Caco-2 (cell line): ENCODE results near the gene TMEM263. TPM values are rescaled to one million over a fixed set of nuclear protein-coding genes. Genes with fewer than 3 reads are reported as not detected.

Source experiments
- BruUV-seq: library from RNA; stranded (reverse); fragments of 400-500 nt; replicated peaks from 2 replicates; lab custom pipeline; 2021; lab: Mats Ljungman, UMichigan
- CTCF ChIA-PET: fragments of 300-600 bp; sonication (Branson Sonifier 250); formaldehyde crosslinking; loops from one replicate; lab custom pipeline; 2022; ENCODE audit warnings: antibody characterized with exemption; lab: Charles Lee
- POLR2A ChIA-PET: fragments of 300-600 bp; sonication (Branson Sonifier 250); formaldehyde crosslinking; loops from one replicate; lab custom pipeline; 2022; ENCODE audit warnings: antibody characterized with exemption; lab: Charles Lee
- DNase-seq, 2 experiments: peaks; one replicate each; pipeline versions ENCODE4 v3.0.0 to v3.0.0-alpha.2; 2020 to 2022
- H3K27me3 ChIP-seq: replicated peaks from 2 replicates; pipeline ENCODE4 v1.6.0; 2011; ENCODE audit warnings: low read length; ENCODE audit not compliant: control insufficient read depth, insufficient read depth
- H3K36me3 ChIP-seq: 2 replicates; pipeline ENCODE4 v1.5.1; 2011; ENCODE audit warnings: low read length; ENCODE audit not compliant: control insufficient read depth, insufficient read depth
- H3K4me1 ChIP-seq: fragments of 250-450 bp; sonication (Bioruptor Pico); 2 replicates; pipeline ENCODE4 v1.5.1; 2020; ENCODE audit warnings: mild to moderate bottlenecking
- H3K4me3 ChIP-seq: 2 replicates; pipeline ENCODE4 v1.5.1; 2011; ENCODE audit warnings: low read depth, mild to moderate bottlenecking, control low read depth, low read length
- H3K9me3 ChIP-seq: fragments of 250-450 bp; sonication (Bioruptor Pico); 2 replicates; pipeline ENCODE4 v1.5.1; 2020; ENCODE audit warnings: mild to moderate bottlenecking, moderate library complexity
- H3K27ac Mint-ChIP-seq: one replicate; pipeline ENCODE4 v1.8.0; 2022; ENCODE audit warnings: mixed read lengths; ENCODE audit not compliant: unreplicated experiment
- H3K27me3 Mint-ChIP-seq: one replicate; pipeline ENCODE4 v1.8.0; 2022; ENCODE audit warnings: mixed read lengths; ENCODE audit not compliant: insufficient read depth, unreplicated experiment
- H3K36me3 Mint-ChIP-seq: one replicate; pipeline ENCODE4 v1.8.0; 2022; ENCODE audit warnings: mild to moderate bottlenecking, mixed read lengths; ENCODE audit not compliant: insufficient read depth, unreplicated experiment
- H3K4me1 Mint-ChIP-seq: one replicate; pipeline ENCODE4 v1.8.0; 2022; ENCODE audit warnings: low read depth, mixed read lengths; ENCODE audit not compliant: unreplicated experiment
- H3K4me3 Mint-ChIP-seq: one replicate; pipeline ENCODE4 v1.8.0; 2022; ENCODE audit warnings: mild to moderate bottlenecking, moderate library complexity, mixed read lengths; ENCODE audit not compliant: unreplicated experiment
- H3K9me3 Mint-ChIP-seq: one replicate; pipeline ENCODE4 v1.8.0; 2022; ENCODE audit warnings: mixed read lengths; ENCODE audit not compliant: unreplicated experiment
- intact Hi-C: fragments of 100-400 bp; cut with micrococcal nuclease; formaldehyde crosslinking; loops from one replicate; pipeline ENCODE4 v1.10.0; 2022; ENCODE audit not compliant: unreplicated experiment
- total RNA-seq: library from RNA; stranded (reverse); gene quantifications from 2 replicates; pipeline ENCODE4 v1.2.3, GENCODE V29; 2022
- TF ChIP-seq, protein P1 (sequence below), 2 experiments: fragments of 200-600 bp in 1 of 2; IDR thresholded peaks; 1 replicate in 1 of 2; 2 replicates in 1 of 2; pipeline versions ENCODE4 v1.5.1 to v1.8.0; 2011 to 2022; ENCODE audit warnings: antibody characterized with exemption in 1 of 2, control low read depth in 1 of 2, inconsistent platforms in 1 of 2, low read depth in 1 of 2, low read length in 1 of 2, mild to moderate bottlenecking in 1 of 2, moderate library complexity in 1 of 2; ENCODE audit not compliant: insufficient read depth in 1 of 2, severe bottlenecking in 1 of 2, unreplicated experiment in 1 of 2

TMEM263 gene
- total RNA-seq, 1 experiment from 2014 or later = 31.6 TPM

- H3K27me3 Mint-ChIP-seq = no peaks in the 10 kb centered on the region
- H3K27ac Mint-ChIP-seq = no peak overlapping the region
- ChIA-PET CTCF (interaction anchor here (0.6 kb wide), 1 partner anchor 603 kb away, joined by 4 read pairs; the partner anchor contains the start of gene POLR3B), POLR2A (no interaction called here)
- no peak overlapping the region for H3K4me3 ChIP-seq
- TF ChIP-seq, protein P1, sequence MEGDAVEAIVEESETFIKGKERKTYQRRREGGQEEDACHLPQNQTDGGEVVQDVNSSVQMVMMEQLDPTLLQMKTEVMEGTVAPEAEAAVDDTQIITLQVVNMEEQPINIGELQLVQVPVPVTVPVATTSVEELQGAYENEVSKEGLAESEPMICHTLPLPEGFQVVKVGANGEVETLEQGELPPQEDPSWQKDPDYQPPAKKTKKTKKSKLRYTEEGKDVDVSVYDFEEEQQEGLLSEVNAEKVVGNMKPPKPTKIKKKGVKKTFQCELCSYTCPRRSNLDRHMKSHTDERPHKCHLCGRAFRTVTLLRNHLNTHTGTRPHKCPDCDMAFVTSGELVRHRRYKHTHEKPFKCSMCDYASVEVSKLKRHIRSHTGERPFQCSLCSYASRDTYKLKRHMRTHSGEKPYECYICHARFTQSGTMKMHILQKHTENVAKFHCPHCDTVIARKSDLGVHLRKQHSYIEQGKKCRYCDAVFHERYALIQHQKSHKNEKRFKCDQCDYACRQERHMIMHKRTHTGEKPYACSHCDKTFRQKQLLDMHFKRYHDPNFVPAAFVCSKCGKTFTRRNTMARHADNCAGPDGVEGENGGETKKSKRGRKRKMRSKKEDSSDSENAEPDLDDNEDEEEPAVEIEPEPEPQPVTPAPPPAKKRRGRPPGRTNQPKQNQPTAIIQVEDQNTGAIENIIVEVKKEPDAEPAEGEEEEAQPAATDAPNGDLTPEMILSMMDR (IDR thresholded peaks at IDR 0.05; ENCODE audit: insufficient read depth in 1 of 2, low read depth in 1 of 2, low read length in 1 of 2, severe bottlenecking in 1 of 2, unreplicated experiment in 1 of 2) = no peak
- peaks cover 6% of the 10 kb centered on the region for H3K4me1 Mint-ChIP-seq
- no peaks in the 10 kb centered on the region; the same call in 1 of the 2 replicates for H3K36me3 ChIP-seq
- intact Hi-C loops = no loop called here
- H3K36me3 Mint-ChIP-seq = peaks cover 34% of the 10 kb centered on the region
- no peaks in the 10 kb centered on the region; the same call in 1 of the 2 replicates for H3K4me1 ChIP-seq
- no peaks in the 10 kb centered on the region for H3K27me3 ChIP-seq
- no peaks in the 10 kb centered on the region for H3K9me3 ChIP-seq
- no peak overlapping the region for H3K4me3 Mint-ChIP-seq
- no peak for DNase-seq
- BruUV-seq = no TSS peak
- H3K9me3 Mint-ChIP-seq = no peaks in the 10 kb centered on the region
Measured at GRCh38 chr12:106960443-106960842, 4.7 kb downstream of the TMEM263 start.

GRCh38 chr12:106962286-106962685, 6.6 kb downstream of the TMEM263 start:
- no peak for DNase-seq
- CTCF ChIA-PET = interaction anchor here (0.6 kb wide), 1 partner anchor 1975 kb away, joined by 3 read pairs; no protein-coding TSS in a partner anchor

DNA sequence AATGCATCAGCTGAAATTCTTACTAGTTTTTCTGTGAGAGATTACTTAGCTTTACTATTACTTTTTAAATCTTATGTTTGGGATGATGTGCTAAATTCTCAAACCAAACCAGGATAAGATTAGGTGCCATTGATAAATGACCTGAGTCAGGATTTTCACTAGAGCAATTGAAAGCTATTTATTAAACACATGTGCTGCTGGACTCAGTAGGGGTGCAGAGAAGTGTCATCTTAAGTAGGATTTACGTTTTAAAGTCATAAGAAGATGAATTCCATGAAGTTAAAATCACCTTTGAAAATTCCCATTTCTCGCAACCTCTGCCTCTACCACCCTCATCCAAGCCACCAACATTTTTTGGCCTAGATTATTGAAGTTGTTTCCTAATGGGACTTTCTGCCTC, 8.8 kb downstream of the TMEM263 start:
- H3K27me3 Mint-ChIP-seq = no peaks in the 10 kb centered on the region
- TF ChIP-seq, protein P1 (IDR thresholded peaks at IDR 0.05; ENCODE audit: insufficient read depth in 1 of 2, low read depth in 1 of 2, low read length in 1 of 2, severe bottlenecking in 1 of 2, unreplicated experiment in 1 of 2) = no peak
- H3K4me1 Mint-ChIP-seq = peaks cover 6% of the 10 kb centered on the region
- CTCF ChIA-PET = no interaction called here
- no peak overlapping the region for H3K27ac Mint-ChIP-seq
- Histone ChIP-seq H3K4me3 (no peak overlapping the region), H3K27me3 (no peaks in the 10 kb centered on the region), H3K9me3 (no peaks in the 10 kb centered on the region), H3K4me1 (no peaks in the 10 kb centered on the region), H3K36me3 (no peaks in the 10 kb centered on the region; the same call in 1 of the 2 replicates)
- intact Hi-C loops = no loop called here
- no peak for DNase-seq
- H3K9me3 Mint-ChIP-seq = no peaks in the 10 kb centered on the region
- POLR2A ChIA-PET = no interaction called here
- no TSS peak for BruUV-seq
- H3K36me3 Mint-ChIP-seq = peaks cover 29% of the 10 kb centered on the region
- no peak overlapping the region for H3K4me3 Mint-ChIP-seq

More at GRCh38 chr12:106962286-106962685, 6.6 kb downstream of the TMEM263 start:
- no peaks in the 10 kb centered on the region for H3K27me3 Mint-ChIP-seq
- H3K4me3 ChIP-seq = no peak overlapping the region
- H3K4me3 Mint-ChIP-seq = no peak overlapping the region
- H3K27ac Mint-ChIP-seq = no peak overlapping the region
- no peaks in the 10 kb centered on the region; the same call in 1 of the 2 replicates for H3K4me1 ChIP-seq
- H3K9me3 ChIP-seq = no peaks in the 10 kb centered on the region
- H3K9me3 Mint-ChIP-seq = no peaks in the 10 kb centered on the region
- H3K27me3 ChIP-seq = no peaks in the 10 kb centered on the region
- BruUV-seq = no TSS peak
- peaks cover 6% of the 10 kb centered on the region for H3K4me1 Mint-ChIP-seq
- intact Hi-C loops = no loop called here
- POLR2A ChIA-PET = no interaction called here
- peaks cover 29% of the 10 kb centered on the region for H3K36me3 Mint-ChIP-seq
- no peaks in the 10 kb centered on the region; the same call in 1 of the 2 replicates for H3K36me3 ChIP-seq
- TF ChIP-seq, protein P1 (IDR thresholded peaks at IDR 0.05; ENCODE audit: insufficient read depth in 1 of 2, low read depth in 1 of 2, low read length in 1 of 2, severe bottlenecking in 1 of 2, unreplicated experiment in 1 of 2) = no peak
